Measurements from ENCODE around the gene RFC2.
A peak's percentile ranks its signal among the peaks of the same experiment; 100 is the strongest.
"Not testable (repeated sequence)": the region's sequence is repeated elsewhere in the genome, so short reads cannot be mapped to it uniquely, and the experiment has no call there.

The RFC2 gene

DNA sequence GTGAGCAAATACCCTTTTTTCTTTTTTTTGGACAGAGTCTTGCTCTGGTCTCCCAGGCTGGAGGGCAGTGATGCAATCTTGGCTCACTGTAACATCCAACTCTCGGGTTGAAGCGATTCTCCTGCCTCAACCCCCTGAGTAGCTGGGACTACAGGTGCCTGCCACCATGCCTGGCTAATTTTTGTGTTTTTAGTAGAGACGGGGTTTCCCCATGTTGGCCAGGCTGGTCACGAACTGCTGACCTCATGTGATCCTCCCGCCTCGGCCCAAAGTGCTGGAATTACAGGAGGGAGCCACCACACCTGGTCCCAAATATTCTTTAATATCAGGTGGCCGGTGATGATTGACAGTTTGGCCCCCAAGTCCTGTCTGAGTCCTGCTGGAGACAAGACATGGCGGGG, 37.8 kb downstream of the RFC2 start:
- DNase-seq: no peak

DNA sequence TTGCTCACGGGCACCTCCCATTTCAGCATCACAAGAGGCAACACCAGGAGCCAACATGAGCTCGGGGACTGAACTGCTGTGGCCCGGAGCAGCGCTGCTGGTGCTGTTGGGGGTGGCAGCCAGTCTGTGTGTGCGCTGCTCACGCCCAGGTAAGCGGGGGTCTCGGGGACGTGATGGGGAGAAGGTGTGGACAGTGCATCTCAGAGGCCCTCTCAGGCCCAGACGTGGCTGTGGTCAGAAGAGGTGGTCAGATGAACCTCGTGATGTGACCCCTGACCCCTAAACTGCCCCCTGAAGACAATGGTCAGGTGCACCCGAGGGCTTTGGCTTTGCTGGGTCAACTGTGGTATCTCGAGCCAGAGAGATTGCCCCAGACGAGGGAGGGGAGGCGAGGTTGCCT, 38.3 kb downstream of the RFC2 start:
- DNase-seq: no peak

DNA sequence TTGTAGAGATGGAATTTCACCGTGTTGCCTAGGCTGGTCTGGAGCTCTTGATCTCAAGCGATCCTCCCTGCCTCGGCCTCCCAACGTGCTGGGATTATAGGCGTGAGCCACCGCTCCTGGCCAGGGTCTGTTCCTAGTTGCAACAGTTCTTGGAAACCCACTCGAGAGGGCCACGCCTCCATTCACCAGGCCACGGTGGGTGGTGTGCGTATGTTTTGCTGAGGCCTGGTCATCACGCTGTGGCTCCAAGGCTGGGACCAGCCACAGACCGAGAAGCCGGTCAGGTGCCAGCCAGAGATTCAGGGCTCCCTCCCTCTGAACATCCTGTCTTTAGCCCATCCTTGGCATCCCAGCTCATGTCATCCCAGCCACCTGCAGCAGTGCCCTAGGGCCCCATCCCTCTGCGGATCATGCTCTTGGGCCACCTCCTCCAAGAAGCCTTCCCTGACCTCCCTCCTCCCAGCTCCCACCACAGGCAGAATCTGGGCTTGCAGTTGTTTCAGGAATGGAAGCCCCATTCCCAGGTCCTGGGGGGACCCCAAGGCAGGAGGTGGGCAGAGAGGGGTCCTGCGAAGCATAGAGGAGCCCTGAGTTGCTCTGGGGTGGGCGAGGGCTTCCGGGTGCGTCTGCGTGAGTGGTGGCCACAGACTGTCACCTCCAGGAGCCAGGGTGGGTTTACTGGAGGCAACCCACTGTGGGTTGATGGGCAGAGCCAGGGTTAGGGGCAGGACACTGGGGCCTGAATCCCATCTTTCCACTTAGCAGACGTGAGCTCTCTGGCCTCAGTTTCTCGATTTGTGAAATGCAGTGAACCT, 39.2 kb downstream of the RFC2 start:
- DNase-seq: no peak

GRCh38 chr7:74212661-74213060, 41.5 kb downstream of the RFC2 start:
- no peak for DNase-seq

GRCh38 chr7:74208241-74208640, 46.0 kb downstream of the RFC2 start:
- DNase-seq: not testable (repeated sequence)

DNA sequence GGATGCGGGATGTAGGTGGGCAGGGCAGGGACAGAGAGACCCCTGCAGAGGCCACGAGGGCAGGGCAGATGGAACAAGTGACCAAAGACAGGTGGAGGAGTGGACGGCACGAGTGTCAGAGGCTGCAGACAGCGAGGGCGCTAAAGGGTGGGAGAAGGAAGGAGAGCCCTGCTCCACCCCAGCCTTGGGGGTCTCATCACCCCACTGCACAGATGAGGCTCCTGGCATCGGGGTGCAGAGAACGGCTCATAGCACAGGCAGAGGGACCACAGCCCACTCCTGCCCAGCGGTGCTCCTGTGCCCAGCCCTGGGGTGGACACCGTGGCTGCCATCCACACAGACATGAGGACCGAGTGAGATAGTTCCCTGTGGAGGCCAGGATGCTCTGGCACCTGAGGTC, 46.6 kb downstream of the RFC2 start:
- no peak for DNase-seq

DNA sequence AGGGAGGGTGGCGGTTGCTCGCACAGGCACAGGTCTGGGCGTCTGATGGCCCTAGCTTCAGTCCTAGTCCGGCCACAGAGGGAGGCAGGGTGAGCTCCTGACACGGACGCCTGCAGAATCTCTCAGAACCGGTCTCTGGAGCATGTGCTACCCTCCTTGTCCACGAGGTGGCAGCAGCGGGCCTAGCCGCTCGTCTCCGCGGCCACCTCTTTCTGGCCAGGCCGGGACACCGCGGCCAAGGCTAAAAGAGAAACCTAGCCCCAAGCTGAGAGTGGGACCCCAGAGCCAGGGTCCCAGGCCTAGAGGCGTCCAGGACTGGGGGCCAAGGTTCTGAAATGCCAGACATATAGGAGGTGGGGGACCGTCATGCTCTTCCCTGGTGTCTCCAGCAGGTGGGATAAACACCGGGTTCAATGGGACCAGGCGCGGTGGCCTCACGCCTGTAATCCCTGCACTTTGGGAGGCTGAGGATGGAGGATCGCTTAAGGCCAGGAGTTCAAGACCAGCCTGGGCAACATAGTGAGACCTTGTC, 47.5 kb downstream of the RFC2 start:
- DNase-seq: peak; percentile 17

DNA sequence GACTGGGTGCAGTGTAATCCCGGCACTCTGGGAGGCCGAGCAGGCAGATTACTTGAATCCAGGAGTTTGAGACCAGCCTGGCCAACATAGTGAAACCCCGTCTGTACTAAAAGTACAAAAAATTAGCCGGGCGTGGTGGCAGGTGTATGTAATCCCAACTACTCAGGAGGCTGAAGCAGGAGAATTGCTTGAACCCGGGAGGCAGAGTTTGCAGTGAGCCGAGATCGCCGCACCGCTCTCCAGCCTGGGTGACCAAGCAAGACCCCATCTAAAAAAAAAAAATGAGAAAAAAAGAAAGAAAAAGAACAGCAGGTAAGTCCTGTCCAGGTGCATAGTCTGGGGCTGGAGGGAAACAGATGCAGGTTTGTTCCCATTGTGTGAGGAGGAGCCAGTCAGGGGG, 48.1 kb downstream of the RFC2 start:
- DNase-seq: not testable (repeated sequence)

- no peak for DNase-seq
Observed at GRCh38 chr7:74203956-74204618, 50.1 kb downstream of the RFC2 start.

GRCh38 chr7:74202841-74203556, 51.2 kb downstream of the RFC2 start:
- no peak for DNase-seq

- DNase-seq: no peak
Observed at GRCh38 chr7:74199551-74200355, 54.4 kb downstream of the RFC2 start.

GRCh38 chr7:74197449-74198124, 56.6 kb downstream of the RFC2 start:
- DNase-seq: no peak

DNA sequence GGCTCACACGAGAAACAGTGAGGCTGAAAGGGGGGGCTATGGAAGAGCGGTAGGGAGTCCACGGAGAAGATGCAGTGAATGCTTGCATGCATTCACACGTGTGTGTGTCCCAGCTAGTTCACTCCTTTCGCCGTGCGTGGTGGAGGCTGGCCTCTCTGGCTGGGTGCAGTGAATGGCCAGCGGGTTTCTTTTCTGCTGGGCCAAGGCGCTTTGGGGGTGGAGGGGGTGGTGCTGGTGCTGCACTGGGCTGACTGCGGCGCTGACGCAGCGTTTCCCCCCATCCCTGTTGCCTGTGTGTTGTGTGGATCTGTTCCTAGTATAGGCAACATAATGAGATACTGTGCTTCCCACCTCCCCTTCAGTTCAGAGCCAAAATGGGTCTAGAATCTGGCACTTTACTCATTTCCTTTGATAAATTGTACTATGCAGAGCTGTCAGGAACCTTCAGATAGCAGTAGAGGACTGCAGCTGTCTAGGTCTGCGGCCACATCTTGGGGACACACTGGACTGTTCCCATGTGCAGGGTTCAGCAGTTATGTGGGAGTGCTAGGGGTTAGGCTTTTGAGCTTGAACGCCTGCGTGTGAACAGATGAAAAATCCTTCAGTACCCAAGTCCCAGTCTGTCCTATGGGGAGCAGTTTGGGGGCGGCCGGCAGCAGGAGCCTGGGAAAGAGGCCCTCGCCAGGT, 58.1 kb downstream of the RFC2 start:
- not testable (repeated sequence) for DNase-seq

DNA sequence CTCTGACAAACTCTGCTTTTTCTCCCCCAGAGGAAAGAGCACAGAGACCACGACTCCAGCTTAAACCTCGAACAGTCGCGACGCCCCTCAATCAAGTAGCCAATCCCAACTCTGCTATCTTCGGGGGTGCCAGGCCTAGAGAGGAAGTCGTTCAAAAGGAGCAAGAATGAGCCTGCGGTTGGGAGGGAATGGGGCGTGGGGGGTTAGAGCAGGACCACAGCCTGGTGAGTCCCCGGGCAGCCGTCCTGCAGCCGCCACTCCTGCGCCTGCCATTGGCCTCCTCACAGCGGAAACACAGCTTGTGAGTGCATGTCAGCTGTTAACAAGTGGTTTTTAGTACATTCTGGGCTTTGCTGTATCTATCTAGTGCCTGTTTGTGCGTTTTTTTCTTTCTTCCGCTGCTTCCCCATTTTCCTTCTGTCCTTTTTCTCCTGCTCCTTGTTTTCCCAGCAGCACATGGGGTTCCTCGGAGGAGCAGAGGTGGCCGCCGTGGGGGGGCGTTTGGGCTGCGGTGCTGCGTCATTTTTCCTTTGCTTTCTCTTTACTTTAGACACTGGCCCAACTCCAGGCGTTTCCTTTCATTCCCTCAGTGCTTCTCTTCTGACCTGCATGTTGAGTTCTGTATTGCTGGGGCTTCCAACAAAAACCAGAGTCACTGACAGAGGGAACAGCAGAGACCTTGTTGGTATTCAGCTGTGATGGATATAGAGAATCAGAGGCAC, 58.9 kb downstream of the RFC2 start:
- not testable (repeated sequence) for DNase-seq

GRCh38 chr7:74194686-74195085, 59.5 kb downstream of the RFC2 start:
- no peak for DNase-seq

DNA sequence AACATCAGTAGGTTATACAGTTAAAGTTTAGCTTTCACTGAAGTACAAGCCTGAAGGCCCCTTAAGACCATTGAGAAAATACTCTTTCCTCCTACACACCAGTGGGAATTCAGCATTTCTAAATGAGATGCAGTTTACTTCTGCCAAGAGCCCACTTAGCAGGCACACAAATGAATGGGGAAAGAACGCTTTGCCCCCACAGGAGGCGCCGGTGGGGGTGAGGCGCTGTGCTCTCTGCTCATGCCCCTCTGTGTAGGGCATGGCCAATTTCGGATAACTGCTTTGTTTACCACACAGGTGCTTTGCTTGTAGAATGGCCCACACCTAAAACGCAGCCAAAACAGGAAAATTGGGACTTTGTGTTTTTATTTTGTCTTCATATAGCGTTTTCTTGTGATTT, 60.3 kb downstream of the RFC2 start:
- DNase-seq: no peak

- DNase-seq: no peak
Observed at GRCh38 chr7:74193054-74193453, 61.1 kb downstream of the RFC2 start.

- DNase-seq: no peak
Observed at GRCh38 chr7:74191231-74191630, 63.0 kb downstream of the RFC2 start.

- no peak for DNase-seq
Observed at GRCh38 chr7:74190259-74190658, 63.9 kb downstream of the RFC2 start.

DNA sequence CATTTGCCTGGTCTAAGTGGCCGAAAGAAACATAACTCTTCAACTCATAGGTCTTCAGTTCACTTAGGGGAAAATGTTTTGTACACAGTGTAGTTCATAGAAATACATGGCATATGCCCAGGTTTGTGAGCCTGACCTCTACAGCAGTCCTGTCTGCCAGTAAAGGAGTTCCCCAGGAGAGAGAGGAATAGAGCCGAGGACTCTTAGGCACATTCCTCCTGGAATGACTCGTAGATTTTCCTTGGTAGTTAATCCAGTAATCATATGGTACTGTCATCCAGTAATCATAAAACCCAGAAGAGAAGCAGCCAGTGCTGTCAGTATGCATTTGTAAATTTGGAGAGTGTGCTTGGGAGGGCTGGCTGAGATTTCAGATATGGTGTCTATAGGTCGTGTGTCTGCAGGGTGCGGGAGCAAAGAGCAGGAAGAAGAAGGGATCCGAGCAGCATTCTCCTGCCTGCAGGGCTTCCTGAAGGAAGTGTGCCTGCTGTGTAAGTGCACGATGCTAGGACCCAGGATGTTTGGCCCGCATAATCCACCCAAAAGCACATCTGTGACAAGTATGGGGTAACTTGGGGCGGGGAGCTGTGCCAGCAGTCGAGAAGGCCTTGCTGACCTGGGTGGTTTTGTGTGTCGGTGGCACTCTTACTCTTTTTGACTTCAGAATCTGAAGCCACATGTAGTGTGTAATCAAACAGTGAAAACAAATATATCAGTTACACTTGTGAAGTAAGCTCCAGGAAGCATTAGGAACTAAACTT, 66.1 kb downstream of the RFC2 start:
- no peak for DNase-seq

All from DMS153 (cell line).